Spleen (tissue), 7 donors: ENCODE measurements around the gene SLIT1.

Source experiments
- POLR2AphosphoS5 ChIP-seq, 3 donors: sonication (generic); formaldehyde crosslinking; IDR thresholded peaks; one replicate each; pipeline ENCODE4 v1.5.1; 2017; ENCODE audit warnings: antibody characterized with exemption in 3 of 3
- TF ChIP-seq, protein P1 (sequence below), 11 experiments: fragments of 200-600 bp in 7 of 11; fragments of 450-650 bp in 4 of 11; sonication (generic) in 4 of 11; IDR thresholded peaks in 8 of 11; conservative IDR thresholded peaks in 3 of 11; 1 replicate in 7 of 11; 2 replicates in 4 of 11; pipeline versions ENCODE4 v1.4.0 to v1.8.0; 2016 to 2021; ENCODE audit warnings: antibody characterized with exemption in 11 of 11, inconsistent platforms in 4 of 11, mild to moderate bottlenecking in 1 of 11
- donor health status: DM: no; HTN: no; CAD: no; lungs with moderate emphysema.
- donor health status: DM: no; HTN: no; CAD: no.
- donor health status: DM: no; HTN: no; CAD: no.

DNA sequence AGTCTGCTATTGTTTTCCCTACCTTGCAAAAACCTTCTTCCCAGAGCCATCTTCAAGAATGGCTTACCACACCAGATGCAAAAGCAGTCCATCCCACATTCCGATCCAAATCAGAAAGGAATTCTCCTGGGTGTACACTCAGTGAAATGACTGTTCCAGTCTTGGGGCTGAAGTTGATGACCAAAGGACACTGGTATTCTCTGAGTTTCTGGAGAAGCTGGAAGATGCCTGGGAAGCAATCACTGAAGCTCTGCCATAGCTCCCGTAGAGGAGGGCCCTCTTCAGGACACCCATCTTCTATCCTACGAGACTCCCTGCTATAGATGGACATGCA is 197.9 kb downstream of the SLIT1 start:
- TF ChIP-seq, protein P1, sequence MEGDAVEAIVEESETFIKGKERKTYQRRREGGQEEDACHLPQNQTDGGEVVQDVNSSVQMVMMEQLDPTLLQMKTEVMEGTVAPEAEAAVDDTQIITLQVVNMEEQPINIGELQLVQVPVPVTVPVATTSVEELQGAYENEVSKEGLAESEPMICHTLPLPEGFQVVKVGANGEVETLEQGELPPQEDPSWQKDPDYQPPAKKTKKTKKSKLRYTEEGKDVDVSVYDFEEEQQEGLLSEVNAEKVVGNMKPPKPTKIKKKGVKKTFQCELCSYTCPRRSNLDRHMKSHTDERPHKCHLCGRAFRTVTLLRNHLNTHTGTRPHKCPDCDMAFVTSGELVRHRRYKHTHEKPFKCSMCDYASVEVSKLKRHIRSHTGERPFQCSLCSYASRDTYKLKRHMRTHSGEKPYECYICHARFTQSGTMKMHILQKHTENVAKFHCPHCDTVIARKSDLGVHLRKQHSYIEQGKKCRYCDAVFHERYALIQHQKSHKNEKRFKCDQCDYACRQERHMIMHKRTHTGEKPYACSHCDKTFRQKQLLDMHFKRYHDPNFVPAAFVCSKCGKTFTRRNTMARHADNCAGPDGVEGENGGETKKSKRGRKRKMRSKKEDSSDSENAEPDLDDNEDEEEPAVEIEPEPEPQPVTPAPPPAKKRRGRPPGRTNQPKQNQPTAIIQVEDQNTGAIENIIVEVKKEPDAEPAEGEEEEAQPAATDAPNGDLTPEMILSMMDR (IDR thresholded peaks at IDR 0.05 in 8 of 11, conservative IDR thresholded peaks at IDR 0.05 in 3 of 11): no peak
- no peak for TF ChIP-seq POLR2AphosphoS5 (IDR thresholded peaks at IDR 0.05)
